HG03571 (cell line): ENCODE measurements around the gene NISCH.

Source experiments
- ATAC-seq: cut with Tn5 transposase; IDR thresholded peaks from one replicate; pipeline ENCODE4 v1.9.1; 2021; ENCODE audit not compliant: unreplicated experiment

The NISCH gene

GRCh38 chr3:52435246-52436101, 19.9 kb upstream of the NISCH start:
- no peak for ATAC-seq

- ATAC-seq: no peak
These were observed 18.8 kb upstream of the NISCH start for GRCh38 chr3:52436500-52437149.

- ATAC-seq: no peak
These were observed 17.9 kb upstream of the NISCH start for GRCh38 chr3:52437326-52438103.

GRCh38 chr3:52438104-52438376, 17.4 kb upstream of the NISCH start:
- ATAC-seq: no peak

- ATAC-seq: no peak
These were observed 16.6 kb upstream of the NISCH start for GRCh38 chr3:52438579-52439425.

GRCh38 chr3:52439426-52440248, 15.8 kb upstream of the NISCH start:
- no peak for ATAC-seq

- ATAC-seq: no peak
These were observed 15.2 kb upstream of the NISCH start for GRCh38 chr3:52440249-52440551.

GRCh38 chr3:52440671-52441070, 14.7 kb upstream of the NISCH start:
- no peak for ATAC-seq

- ATAC-seq: no peak
These were observed 14.2 kb upstream of the NISCH start for GRCh38 chr3:52441091-52441771.

- no peak for ATAC-seq
These were observed 13.6 kb upstream of the NISCH start for GRCh38 chr3:52441772-52442332.

- no peak for ATAC-seq
These were observed 12.8 kb upstream of the NISCH start for GRCh38 chr3:52442409-52443267.

GRCh38 chr3:52443268-52443610, 12.2 kb upstream of the NISCH start:
- ATAC-seq: no peak

GRCh38 chr3:52443791-52444687, 11.4 kb upstream of the NISCH start:
- ATAC-seq: no peak

GRCh38 chr3:52444860-52445793, 10.3 kb upstream of the NISCH start, which contains the start of gene SEMA3G:
Gene SEMA3G (minus strand): TSS chr3:52445103. CDS start chr3:52445027, 76 bp downstream.
- peak; percentile 82 for ATAC-seq

GRCh38 chr3:52446042-52446441, 9.4 kb upstream of the NISCH start:
- no peak for ATAC-seq
